Measurements from ENCODE around the gene MMP24.

- TF ChIP-seq EZH2phosphoT487 (IDR thresholded peaks at IDR 0.05; ENCODE audit: borderline replicate concordance, low read length) (no peak), CTCF (IDR thresholded peaks at IDR 0.05; ENCODE audit: low read depth, low read length, poor library complexity, severe bottlenecking) (no peak)
Observed at GRCh38 chr20:35286077-35286898, 59.8 kb downstream of the MMP24 start.

Measured in DOHH2 (cell line).